HEK293 (cell line): ENCODE data around the gene TUBB8.

ENCODE experiments used
- KLF10 ChIP-seq: fragments of 450-650 bp; IDR thresholded peaks from 2 replicates; pipeline ENCODE4 v1.5.1; 2018; ENCODE audit warnings: missing biosample characterization, mild to moderate bottlenecking, missing genetic modification characterization
- PRDM10 ChIP-seq: fragments of 450-650 bp; formaldehyde crosslinking; IDR thresholded peaks from 2 replicates; pipeline ENCODE4 v1.5.1; 2016; ENCODE audit warnings: missing biosample characterization, missing genetic modification characterization
- YY1 ChIP-seq: fragments of 450-650 bp; formaldehyde crosslinking; IDR thresholded peaks from 2 replicates; pipeline ENCODE4 v1.5.1; 2018; ENCODE audit warnings: missing biosample characterization, missing genetic modification characterization
- ZBTB10 ChIP-seq: fragments of 450-650 bp; formaldehyde crosslinking; IDR thresholded peaks from 2 replicates; pipeline ENCODE4 v1.5.1; 2016; ENCODE audit warnings: missing biosample characterization, missing genetic modification characterization
- ZBTB17 ChIP-seq: fragments of 450-650 bp; formaldehyde crosslinking; IDR thresholded peaks from 2 replicates; pipeline ENCODE4 v1.5.1; 2016; ENCODE audit warnings: missing biosample characterization, missing genetic modification characterization
- ZNF184 ChIP-seq: fragments of 450-650 bp; IDR thresholded peaks from 2 replicates; pipeline ENCODE4 v1.5.1; 2018; ENCODE audit warnings: missing biosample characterization, mild to moderate bottlenecking, missing genetic modification characterization
- ZNF214 ChIP-seq: fragments of 450-650 bp; formaldehyde crosslinking; IDR thresholded peaks from 2 replicates; pipeline ENCODE4 v1.5.1; 2017; ENCODE audit warnings: missing biosample characterization, mild to moderate bottlenecking, missing genetic modification characterization, borderline replicate concordance
- ZNF274 ChIP-seq, 2 experiments: fragments of 200-500 bp in 1 of 2; fragments of 450-650 bp in 1 of 2; sonication (Bioruptor generic) in 1 of 2; formaldehyde crosslinking in 1 of 2; IDR thresholded peaks; 2 replicates each; pipeline versions ENCODE4 v1.5.1 to v1.6.1; 2014 to 2016; ENCODE audit warnings: borderline replicate concordance in 1 of 2, inconsistent platforms in 1 of 2, low read length in 1 of 2, missing biosample characterization in 1 of 2, missing genetic modification characterization in 1 of 2
- ZNF558 ChIP-seq: fragments of 450-650 bp; formaldehyde crosslinking; IDR thresholded peaks from 2 replicates; pipeline ENCODE4 v1.5.1; 2016; ENCODE audit warnings: missing biosample characterization, missing genetic modification characterization
- ZNF792 ChIP-seq: fragments of 450-650 bp; formaldehyde crosslinking; IDR thresholded peaks from 2 replicates; pipeline ENCODE4 v1.5.1; 2016; ENCODE audit warnings: missing biosample characterization, missing genetic modification characterization
- ZNF843 ChIP-seq: fragments of 450-650 bp; formaldehyde crosslinking; IDR thresholded peaks from 2 replicates; pipeline ENCODE4 v1.5.1; 2016; ENCODE audit warnings: missing biosample characterization, missing genetic modification characterization
- TF ChIP-seq, protein P1 (sequence below): fragments of 450-650 bp; formaldehyde crosslinking; IDR thresholded peaks from 2 replicates; pipeline ENCODE4; 2016; ENCODE audit warnings: missing biosample characterization, missing genetic modification characterization
- TF ChIP-seq, protein P2 (sequence below): fragments of 450-650 bp; formaldehyde crosslinking; IDR thresholded peaks from 2 replicates; pipeline ENCODE4 v1.5.1; 2016; ENCODE audit warnings: missing biosample characterization, missing genetic modification characterization
- TF ChIP-seq, protein P3 (sequence below): fragments of 450-650 bp; formaldehyde crosslinking; IDR thresholded peaks from 2 replicates; pipeline ENCODE4 v1.5.1; 2016; ENCODE audit warnings: missing biosample characterization, missing genetic modification characterization

DNA sequence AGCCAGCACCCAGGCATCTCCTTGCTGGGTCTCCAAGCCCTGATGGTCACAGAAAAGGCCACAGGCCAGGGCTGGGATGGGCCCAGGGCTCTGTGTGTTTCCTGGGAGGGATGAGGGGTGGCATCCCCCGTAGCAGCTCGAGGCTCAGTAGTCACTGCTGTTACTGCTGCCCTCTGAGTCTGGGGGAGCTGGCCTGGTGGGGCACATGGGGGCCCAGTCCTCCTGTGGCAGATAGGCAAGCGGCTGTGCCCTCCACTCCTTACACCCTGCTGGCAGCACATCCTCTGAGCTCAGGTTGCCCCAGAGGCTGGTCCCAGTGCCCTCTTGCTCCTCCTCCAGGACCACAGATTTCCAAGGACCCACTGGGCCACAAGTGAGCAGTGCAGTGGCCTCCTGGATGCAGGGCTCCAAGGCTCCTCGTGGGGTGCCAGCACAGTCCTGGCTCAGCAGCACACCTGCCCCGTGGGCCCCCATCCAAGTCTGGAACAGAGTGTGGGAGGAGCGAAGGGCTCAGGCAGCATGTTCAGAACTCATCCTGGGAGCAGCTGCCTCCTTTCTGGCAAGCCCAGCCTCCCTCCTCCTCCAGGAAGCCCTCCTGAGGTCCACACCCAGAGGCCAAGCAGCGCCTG is 31.5 kb upstream of the TUBB8 start:
- TF ChIP-seq, protein P1, sequence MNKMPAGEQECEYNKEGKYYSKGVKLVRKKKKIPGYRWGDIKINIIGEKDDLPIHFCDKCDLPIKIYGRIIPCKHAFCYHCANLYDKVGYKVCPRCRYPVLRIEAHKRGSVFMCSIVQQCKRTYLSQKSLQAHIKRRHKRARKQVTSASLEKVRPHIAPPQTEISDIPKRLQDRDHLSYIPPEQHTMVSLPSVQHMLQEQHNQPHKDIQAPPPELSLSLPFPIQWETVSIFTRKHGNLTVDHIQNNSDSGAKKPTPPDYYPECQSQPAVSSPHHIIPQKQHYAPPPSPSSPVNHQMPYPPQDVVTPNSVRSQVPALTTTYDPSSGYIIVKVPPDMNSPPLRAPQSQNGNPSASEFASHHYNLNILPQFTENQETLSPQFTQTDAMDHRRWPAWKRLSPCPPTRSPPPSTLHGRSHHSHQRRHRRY (tag by site-specific recombination): no peak
- TF ChIP-seq ZNF274 (IDR thresholded peaks at IDR 0.05; ENCODE audit: low read length) (no peak), ZNF274 (tag by site-specific recombination; IDR thresholded peaks at IDR 0.05; ENCODE audit: borderline replicate concordance) (no peak), ZBTB17 (tag by site-specific recombination) (no peak), KLF10 (tag by site-specific recombination) (no peak), ZNF558 (tag by site-specific recombination) (no peak), ZNF792 (tag by site-specific recombination) (no peak), ZNF214 (tag by site-specific recombination) (no peak), YY1 (tag by site-specific recombination) (no peak), PRDM10 (no peak), ZNF843 (tag by site-specific recombination) (no peak), ZNF184 (no peak), ZBTB10 (tag by site-specific recombination) (no peak)
- TF ChIP-seq, protein P2, sequence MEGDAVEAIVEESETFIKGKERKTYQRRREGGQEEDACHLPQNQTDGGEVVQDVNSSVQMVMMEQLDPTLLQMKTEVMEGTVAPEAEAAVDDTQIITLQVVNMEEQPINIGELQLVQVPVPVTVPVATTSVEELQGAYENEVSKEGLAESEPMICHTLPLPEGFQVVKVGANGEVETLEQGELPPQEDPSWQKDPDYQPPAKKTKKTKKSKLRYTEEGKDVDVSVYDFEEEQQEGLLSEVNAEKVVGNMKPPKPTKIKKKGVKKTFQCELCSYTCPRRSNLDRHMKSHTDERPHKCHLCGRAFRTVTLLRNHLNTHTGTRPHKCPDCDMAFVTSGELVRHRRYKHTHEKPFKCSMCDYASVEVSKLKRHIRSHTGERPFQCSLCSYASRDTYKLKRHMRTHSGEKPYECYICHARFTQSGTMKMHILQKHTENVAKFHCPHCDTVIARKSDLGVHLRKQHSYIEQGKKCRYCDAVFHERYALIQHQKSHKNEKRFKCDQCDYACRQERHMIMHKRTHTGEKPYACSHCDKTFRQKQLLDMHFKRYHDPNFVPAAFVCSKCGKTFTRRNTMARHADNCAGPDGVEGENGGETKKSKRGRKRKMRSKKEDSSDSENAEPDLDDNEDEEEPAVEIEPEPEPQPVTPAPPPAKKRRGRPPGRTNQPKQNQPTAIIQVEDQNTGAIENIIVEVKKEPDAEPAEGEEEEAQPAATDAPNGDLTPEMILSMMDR (tag by site-specific recombination): no peak
- TF ChIP-seq, protein P3, sequence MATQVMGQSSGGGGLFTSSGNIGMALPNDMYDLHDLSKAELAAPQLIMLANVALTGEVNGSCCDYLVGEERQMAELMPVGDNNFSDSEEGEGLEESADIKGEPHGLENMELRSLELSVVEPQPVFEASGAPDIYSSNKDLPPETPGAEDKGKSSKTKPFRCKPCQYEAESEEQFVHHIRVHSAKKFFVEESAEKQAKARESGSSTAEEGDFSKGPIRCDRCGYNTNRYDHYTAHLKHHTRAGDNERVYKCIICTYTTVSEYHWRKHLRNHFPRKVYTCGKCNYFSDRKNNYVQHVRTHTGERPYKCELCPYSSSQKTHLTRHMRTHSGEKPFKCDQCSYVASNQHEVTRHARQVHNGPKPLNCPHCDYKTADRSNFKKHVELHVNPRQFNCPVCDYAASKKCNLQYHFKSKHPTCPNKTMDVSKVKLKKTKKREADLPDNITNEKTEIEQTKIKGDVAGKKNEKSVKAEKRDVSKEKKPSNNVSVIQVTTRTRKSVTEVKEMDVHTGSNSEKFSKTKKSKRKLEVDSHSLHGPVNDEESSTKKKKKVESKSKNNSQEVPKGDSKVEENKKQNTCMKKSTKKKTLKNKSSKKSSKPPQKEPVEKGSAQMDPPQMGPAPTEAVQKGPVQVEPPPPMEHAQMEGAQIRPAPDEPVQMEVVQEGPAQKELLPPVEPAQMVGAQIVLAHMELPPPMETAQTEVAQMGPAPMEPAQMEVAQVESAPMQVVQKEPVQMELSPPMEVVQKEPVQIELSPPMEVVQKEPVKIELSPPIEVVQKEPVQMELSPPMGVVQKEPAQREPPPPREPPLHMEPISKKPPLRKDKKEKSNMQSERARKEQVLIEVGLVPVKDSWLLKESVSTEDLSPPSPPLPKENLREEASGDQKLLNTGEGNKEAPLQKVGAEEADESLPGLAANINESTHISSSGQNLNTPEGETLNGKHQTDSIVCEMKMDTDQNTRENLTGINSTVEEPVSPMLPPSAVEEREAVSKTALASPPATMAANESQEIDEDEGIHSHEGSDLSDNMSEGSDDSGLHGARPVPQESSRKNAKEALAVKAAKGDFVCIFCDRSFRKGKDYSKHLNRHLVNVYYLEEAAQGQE (tag by site-specific recombination): no peak
